IPS DF 4.7 (cell line): ENCODE measurements around the gene AQR.
"Not testable (repeated sequence)": the region's sequence is repeated elsewhere in the genome, so short reads cannot be mapped to it uniquely, and the experiment has no call there.

Source experiments
- DNase-seq: peaks from one replicate; pipeline ENCODE4 v3.0.0-alpha.2; 2013; ENCODE audit warnings: low spot score; ENCODE audit errors: extremely low read depth

Gene AQR

GRCh38 chr15:34953851-34954250, 15.7 kb downstream of the AQR start:
- DNase-seq: no peak

DNA sequence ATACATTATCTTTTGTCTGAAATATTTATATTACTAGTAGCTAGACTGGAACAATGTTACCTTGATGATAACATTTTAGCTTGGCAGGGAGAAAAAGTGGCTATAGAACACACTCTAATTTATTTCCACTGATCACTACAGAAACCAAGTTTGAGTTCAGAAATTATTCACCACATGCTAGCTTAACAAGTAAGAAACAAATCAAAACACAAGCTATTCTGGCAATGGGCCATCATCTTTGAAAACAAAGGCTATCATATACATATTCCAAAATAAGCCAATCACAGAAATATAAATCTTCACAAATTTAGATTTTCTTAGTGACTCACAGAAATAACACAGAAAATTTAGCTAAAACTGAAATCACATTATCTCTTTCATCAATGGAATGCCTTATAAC, 17.1 kb downstream of the AQR start:
- no peak for DNase-seq

- DNase-seq: no peak
Measured at GRCh38 chr15:34951993-34952392, 17.5 kb downstream of the AQR start.

- DNase-seq: no peak
Measured at GRCh38 chr15:34944936-34945335, 24.6 kb downstream of the AQR start.

GRCh38 chr15:34943711-34944110, 25.8 kb downstream of the AQR start:
- DNase-seq: no peak

DNA sequence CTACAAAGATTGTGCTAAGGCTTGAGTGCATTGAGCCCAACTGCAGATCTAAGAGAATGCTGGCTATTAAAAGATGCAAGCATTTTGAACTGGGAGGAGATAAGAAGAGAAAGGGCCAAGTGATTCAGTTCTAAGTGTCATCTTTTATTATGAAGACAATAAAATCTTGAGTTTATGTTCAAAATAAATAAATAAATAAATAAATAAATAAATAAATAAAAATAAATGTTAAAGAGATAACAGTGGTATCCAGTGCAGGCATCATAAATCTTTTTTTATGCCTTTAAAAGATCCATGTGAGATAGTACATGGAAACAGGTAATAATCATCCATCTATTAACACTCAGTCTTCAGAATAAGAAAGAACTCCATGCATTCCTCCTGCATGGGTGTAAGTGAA, 26.3 kb downstream of the AQR start:
- DNase-seq: not testable (repeated sequence)

DNA sequence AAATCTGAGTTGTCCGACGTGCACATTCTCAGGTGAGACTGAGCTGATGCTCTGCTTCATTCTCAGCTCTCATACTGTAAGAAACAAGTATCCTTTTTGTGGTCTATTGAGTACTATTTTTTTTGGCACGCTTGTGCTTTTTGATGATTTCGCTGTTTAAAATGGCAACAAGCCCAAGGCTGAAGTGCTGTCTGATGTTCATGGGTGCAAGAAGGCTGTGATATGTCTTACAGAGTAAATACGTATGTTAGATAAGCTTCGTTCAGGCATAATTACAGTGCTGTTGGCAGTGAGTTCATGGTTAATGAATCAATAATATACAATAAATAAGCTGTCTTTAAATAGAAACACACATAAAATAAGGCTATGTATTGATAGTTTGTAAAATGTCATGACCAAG, 27.2 kb downstream of the AQR start:
- no peak for DNase-seq

GRCh38 chr15:34941831-34942230, 27.7 kb downstream of the AQR start:
- no peak for DNase-seq

DNA sequence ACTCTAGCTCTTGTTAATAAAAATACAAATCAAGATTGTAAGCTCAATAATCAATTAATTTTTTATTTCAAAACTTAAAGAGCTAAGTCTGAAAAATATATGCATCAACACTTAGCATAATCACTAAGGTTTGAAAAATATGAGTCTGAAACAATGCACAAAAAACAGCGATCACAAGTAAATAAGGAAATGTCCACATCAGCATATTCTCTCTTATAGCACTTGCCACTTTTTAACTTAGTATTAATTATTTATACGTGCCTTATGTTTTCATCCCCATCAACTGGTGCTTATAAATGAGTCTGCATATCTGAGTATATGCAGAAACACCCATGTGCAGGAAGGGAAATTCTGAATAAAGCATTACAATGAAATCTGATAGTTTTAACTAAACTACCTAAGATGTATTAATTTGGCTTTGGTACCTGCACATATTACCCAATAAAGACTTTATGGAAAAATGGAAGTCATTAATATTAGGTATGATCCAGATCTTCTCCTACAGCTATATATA, 28.3 kb downstream of the AQR start:
- no peak for DNase-seq

GRCh38 chr15:34933432-34933975, 36.0 kb downstream of the AQR start:
- no peak for DNase-seq

GRCh38 chr15:34928349-34928748, 41.2 kb downstream of the AQR start:
- not testable (repeated sequence) for DNase-seq

GRCh38 chr15:34927726-34928125, 41.8 kb downstream of the AQR start:
- DNase-seq: no peak

- no peak for DNase-seq
Measured at GRCh38 chr15:34914317-34914716, 55.2 kb downstream of the AQR start.

GRCh38 chr15:34905047-34905446, 64.5 kb downstream of the AQR start:
- no peak for DNase-seq

GRCh38 chr15:34904527-34904926, 65.0 kb downstream of the AQR start:
- DNase-seq: no peak

GRCh38 chr15:34900748-34901147, 68.8 kb downstream of the AQR start:
- no peak for DNase-seq

DNA sequence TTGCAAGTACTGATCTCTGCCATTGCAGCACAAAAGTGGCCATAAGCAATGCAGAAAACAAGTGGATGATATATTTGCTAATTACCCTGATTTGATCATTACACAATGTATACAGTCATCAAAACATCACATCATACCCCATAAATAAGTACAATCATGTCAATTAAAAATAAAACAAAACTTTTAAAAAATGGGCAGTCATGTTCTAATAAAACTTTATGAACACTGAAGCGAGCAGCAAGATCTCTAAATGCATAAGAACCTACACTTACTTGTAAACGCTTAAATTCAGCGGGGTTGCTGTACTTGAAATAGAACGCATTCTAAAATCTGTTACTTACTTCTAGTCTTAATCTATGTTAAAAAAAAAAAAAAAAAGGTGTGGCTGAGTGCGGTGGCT, 73.4 kb downstream of the AQR start:
- no peak for DNase-seq

DNA sequence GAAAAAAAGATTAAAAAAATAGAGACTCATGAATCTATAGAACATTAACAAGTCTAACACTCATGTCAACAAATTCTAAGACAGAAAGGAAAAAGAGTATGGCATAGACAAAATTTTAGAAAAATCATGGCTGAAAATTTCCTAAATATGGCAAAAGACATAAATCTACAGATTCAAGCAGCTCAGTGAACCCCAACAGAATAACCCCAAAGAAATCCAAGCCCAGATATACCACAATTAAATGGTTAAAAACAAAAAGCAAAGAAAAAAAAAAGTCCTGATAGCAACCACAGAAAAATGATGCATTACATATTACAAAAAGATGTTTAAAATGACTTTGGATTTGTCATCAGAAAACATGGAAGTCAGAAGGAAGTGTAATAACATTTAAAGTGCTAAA, 75.6 kb downstream of the AQR start:
- DNase-seq: no peak

- DNase-seq: no peak
Measured at GRCh38 chr15:34892963-34893591, 76.5 kb downstream of the AQR start.

DNA sequence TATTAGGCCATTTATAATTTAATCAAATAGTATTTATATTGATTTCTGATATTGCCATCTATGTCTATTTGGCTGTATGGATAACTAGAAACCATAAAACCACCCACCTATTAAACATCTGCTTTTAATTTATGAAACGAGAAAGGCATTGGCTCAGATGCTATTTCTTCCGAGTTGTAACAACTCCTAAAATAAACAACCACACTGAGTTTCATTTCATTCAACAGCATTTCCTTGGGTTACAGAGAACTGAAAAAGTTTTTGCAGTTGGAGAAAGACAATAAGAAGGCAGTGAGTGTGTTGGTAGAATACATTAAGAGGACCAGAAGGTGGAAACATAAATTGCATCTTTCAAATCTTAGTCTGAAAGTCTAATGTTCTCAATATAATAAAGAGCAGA, 79.1 kb downstream of the AQR start:
- no peak for DNase-seq

GRCh38 chr15:34889476-34889875, 80.1 kb downstream of the AQR start:
- DNase-seq: no peak

DNA sequence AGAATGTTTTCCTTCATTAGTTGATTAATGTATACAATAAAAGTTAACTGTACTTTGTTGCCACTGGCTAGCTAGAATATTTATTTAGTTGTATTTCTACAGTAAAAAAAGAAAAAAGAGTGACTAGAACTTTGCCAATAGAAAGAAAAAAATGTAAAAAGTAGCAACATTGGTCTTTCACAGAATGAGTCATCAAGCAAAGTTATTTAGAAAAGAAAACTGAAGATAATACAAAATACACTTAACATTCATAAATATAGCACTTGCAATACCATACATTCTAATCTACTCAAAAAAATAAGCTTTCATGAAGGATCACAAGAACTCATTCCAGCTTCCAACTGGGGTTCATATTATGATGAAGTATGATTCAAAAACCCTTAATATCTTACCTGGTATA, 83.4 kb downstream of the AQR start:
- no peak for DNase-seq

DNA sequence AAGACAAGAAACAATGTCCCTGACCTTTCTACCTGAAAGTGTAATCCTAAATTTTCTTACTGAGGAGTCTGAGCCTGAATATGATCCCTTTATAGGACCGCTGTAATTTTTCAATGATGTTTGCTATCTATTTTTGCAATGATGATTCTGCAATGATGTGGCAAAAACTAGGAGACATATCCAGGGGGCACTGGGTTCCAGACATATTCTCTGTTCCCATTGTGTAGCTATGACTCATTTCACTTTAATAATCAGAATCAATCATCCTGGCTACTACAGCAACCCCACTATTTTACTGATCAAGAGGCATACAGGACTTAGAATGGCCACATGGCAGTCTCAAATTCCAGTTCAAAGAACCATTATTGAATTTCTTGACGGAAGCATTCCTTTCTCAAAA, 85.9 kb downstream of the AQR start:
- DNase-seq: no peak
